Mammary epithelial cell (primary cell): ENCODE data around the gene RGN.

Experiments
- EZH2 ChIP-seq: IDR thresholded peaks from 2 replicates; pipeline ENCODE4 v1.6.1; 2012; ENCODE audit warnings: low read length, inconsistent platforms, borderline replicate concordance
- TF ChIP-seq, protein P1 (sequence below), 2 donors: IDR thresholded peaks in 1 of 2; conservative IDR thresholded peaks in 1 of 2; 2 replicates each; pipeline ENCODE4 v1.5.1; 2011 to 2012; ENCODE audit warnings: inconsistent platforms in 2 of 2, low read length in 2 of 2, mild to moderate bottlenecking in 2 of 2, control low read depth in 1 of 2, low read depth in 1 of 2; ENCODE audit not compliant: insufficient read depth in 1 of 2; ENCODE audit errors: extremely low read depth in 1 of 2

- TF ChIP-seq, protein P1, sequence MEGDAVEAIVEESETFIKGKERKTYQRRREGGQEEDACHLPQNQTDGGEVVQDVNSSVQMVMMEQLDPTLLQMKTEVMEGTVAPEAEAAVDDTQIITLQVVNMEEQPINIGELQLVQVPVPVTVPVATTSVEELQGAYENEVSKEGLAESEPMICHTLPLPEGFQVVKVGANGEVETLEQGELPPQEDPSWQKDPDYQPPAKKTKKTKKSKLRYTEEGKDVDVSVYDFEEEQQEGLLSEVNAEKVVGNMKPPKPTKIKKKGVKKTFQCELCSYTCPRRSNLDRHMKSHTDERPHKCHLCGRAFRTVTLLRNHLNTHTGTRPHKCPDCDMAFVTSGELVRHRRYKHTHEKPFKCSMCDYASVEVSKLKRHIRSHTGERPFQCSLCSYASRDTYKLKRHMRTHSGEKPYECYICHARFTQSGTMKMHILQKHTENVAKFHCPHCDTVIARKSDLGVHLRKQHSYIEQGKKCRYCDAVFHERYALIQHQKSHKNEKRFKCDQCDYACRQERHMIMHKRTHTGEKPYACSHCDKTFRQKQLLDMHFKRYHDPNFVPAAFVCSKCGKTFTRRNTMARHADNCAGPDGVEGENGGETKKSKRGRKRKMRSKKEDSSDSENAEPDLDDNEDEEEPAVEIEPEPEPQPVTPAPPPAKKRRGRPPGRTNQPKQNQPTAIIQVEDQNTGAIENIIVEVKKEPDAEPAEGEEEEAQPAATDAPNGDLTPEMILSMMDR (conservative IDR thresholded peaks at IDR 0.05 in 1 of 2, IDR thresholded peaks at IDR 0.05 in 1 of 2; ENCODE audit: extremely low read depth in 1 of 2, insufficient read depth in 1 of 2, low read depth in 1 of 2, low read length in 2 of 2): no peak
- no peak for TF ChIP-seq EZH2
Observed at GRCh38 chrX:47078129-47079043, at the start of gene RGN.
